Measurements from ENCODE around the gene DNAH17.

The DNAH17 gene

DNA sequence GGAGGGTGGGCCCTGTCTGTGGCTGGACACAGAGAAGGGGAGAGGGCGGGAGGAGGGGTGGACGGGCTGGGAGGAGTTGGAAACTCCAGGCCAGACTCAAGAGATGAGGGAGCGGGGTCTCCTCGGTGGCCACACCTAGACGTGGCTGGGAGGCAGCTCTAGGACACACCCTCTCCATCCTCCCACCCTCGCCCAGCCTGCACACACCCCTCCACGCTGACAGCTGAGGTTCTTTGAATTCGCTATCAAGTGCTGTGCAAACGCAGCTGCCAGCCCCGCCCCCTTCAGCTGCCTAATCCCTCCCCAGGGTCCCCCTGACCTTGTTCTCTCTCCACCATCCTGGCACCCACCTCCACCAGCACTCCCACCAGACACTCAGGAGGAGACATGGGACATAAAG lies 48.7 kb downstream of the DNAH17 start:
- H3K27ac Mint-ChIP-seq: peak overlapping the region in 1 of 3 experiments; percentile 61
- TF ChIP-seq, protein P1, sequence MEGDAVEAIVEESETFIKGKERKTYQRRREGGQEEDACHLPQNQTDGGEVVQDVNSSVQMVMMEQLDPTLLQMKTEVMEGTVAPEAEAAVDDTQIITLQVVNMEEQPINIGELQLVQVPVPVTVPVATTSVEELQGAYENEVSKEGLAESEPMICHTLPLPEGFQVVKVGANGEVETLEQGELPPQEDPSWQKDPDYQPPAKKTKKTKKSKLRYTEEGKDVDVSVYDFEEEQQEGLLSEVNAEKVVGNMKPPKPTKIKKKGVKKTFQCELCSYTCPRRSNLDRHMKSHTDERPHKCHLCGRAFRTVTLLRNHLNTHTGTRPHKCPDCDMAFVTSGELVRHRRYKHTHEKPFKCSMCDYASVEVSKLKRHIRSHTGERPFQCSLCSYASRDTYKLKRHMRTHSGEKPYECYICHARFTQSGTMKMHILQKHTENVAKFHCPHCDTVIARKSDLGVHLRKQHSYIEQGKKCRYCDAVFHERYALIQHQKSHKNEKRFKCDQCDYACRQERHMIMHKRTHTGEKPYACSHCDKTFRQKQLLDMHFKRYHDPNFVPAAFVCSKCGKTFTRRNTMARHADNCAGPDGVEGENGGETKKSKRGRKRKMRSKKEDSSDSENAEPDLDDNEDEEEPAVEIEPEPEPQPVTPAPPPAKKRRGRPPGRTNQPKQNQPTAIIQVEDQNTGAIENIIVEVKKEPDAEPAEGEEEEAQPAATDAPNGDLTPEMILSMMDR (IDR thresholded peaks at IDR 0.05; ENCODE audit: unreplicated experiment in 3 of 3): no peak
- no peaks in the 10 kb centered on the region for H3K27me3 Mint-ChIP-seq (ENCODE audit: low read depth)
- H3K9me3 Mint-ChIP-seq: no peaks in the 10 kb centered on the region
- no peaks in the 10 kb centered on the region for H3K36me3 Mint-ChIP-seq (ENCODE audit: low read depth)
- no peak overlapping the region for H3K4me3 Mint-ChIP-seq
- H3K4me1 Mint-ChIP-seq: peaks cover 5% of the 10 kb centered on the region

DNA sequence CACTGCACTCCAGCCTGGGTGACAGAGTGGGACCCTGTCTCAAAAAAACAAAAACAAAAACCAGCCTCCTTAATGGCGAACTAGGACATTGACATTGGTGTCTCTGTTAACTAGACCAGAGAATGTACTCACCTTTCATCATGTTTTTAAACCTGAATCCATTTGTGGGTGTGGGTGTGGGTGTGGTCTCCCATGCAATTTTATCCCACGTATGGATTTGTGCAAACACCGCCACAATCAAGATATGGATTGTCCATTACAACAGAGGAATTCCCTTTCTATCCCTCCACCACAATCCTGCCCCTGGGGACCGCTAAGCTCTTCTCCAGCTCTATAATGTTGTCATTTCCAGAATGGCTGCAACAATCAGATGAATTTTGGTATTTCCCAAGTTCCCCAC lies 49.9 kb downstream of the DNAH17 start:
- TF ChIP-seq, protein P1 (IDR thresholded peaks at IDR 0.05; ENCODE audit: unreplicated experiment in 3 of 3): no peak
- H3K4me1 Mint-ChIP-seq: peaks cover 5% of the 10 kb centered on the region
- H3K27me3 Mint-ChIP-seq (ENCODE audit: low read depth): no peaks in the 10 kb centered on the region
- no peak overlapping the region for H3K27ac Mint-ChIP-seq
- no peaks in the 10 kb centered on the region for H3K9me3 Mint-ChIP-seq
- H3K4me3 Mint-ChIP-seq: no peak overlapping the region
- no peaks in the 10 kb centered on the region for H3K36me3 Mint-ChIP-seq (ENCODE audit: low read depth)

DNA sequence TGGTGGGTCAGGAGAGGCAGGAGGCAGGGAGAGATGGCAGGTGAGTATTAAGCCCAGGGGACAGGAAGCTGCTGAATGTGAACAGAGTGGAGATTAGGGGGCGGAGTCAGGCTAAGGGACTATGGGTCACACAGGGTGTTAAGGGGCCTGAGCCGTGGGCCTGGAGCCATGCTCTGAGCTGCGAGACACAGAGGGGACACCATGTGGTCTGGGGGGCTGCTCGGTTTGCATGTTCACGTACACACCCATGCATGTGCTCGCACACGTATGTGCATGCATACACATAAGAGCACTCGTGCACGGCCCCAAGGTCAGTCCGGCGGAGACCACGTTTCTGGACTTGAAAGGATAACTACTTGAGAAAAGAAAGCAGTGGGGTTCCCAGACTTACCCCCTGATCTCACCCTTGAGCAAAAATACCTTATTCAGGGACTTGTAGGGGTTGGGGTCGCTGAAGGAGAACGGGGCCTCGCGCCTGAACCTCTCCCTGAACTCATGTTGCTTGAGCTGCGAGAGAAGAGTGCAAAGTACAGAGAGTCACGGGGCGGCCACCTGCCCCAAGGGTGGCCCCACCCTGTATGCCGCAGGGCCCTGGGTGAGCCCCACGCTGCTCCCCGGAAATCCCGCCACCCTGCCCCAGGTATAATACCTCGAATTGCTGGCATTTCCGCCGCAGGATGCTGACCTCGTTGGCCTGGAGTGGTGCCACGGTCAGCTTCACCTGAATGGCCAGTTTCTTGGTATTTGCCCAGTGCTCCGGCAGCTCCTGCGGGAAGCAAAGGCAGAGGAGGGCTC lies 50.8 kb downstream of the DNAH17 start:
- no peak overlapping the region for H3K4me3 Mint-ChIP-seq
- H3K9me3 Mint-ChIP-seq: no peaks in the 10 kb centered on the region
- H3K27me3 Mint-ChIP-seq (ENCODE audit: low read depth): peaks cover 6% of the 10 kb centered on the region
- no peaks in the 10 kb centered on the region for H3K36me3 Mint-ChIP-seq (ENCODE audit: low read depth)
- TF ChIP-seq, protein P1 (IDR thresholded peaks at IDR 0.05; ENCODE audit: unreplicated experiment in 3 of 3): no peak
- no peak overlapping the region for H3K27ac Mint-ChIP-seq
- H3K4me1 Mint-ChIP-seq: peaks cover 5% of the 10 kb centered on the region

DNA sequence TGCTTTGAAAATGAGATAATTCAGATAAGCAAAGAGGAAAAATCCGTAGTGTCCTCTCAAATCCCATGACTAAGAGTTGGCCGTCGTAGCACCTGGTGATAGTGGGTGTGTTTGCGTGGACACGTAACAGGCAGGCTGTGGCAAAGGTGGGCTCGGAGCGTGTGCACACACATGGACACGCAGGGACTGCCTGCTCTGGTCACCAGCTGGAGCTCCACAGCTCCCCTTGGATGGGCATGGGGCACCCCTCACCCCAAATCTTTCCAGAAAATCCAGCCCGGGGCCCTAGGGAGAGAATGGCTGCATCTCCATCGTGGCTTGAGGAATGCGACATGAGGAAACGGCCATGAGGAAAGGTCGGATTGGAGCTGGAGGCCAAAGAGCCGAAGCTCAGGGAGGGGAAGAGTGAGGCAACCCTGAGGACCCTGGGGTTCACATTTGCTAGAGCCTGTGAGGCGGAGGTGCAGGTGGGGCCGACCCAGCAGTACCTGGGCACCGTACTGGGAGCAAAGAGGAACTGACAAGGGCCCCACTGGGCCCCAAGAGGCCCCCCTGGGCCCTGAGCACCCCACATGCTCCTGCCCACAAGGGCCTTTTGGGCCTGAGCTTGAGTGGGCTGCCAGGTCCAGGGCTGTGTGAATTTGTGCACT lies 51.6 kb downstream of the DNAH17 start:
- TF ChIP-seq, protein P1 (IDR thresholded peaks at IDR 0.05; ENCODE audit: unreplicated experiment in 3 of 3): no peak
- H3K9me3 Mint-ChIP-seq: no peaks in the 10 kb centered on the region
- H3K27me3 Mint-ChIP-seq (ENCODE audit: low read depth): peaks cover 6% of the 10 kb centered on the region
- H3K27ac Mint-ChIP-seq: no peak overlapping the region
- H3K4me1 Mint-ChIP-seq: no peaks in the 10 kb centered on the region
- H3K36me3 Mint-ChIP-seq (ENCODE audit: low read depth): no peaks in the 10 kb centered on the region
- no peak overlapping the region for H3K4me3 Mint-ChIP-seq

DNA sequence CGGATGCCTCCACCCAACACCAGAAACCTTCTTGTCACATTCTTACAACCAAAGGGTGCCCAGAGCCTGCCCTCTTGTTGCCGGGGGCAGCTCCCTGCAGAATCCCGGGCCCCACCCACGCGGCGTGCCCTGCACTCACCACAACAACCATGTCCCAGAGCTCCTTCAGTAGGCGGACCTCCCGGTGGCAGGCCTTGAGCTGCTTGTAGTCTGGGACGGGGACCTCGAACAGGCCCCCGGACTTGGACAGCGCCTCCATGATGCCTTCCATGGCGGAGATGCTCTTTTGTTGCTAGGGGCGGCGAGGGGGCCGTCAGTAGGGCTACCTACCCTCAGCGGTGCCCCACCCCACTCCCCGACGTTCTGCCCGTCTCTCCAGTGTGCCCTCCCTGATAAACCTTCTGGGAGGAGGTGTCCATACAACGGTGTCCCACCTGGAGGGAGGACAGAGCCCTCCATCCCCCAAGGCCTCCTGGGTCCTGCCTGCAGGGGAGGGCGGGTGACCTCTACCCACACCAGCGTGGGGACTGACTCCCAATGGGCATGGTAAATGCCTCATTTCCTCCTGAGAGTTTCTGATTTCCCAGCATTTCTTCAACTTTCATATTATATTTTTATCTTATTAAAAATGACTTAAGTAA lies 52.2 kb downstream of the DNAH17 start:
- H3K4me1 Mint-ChIP-seq: no peaks in the 10 kb centered on the region
- H3K27ac Mint-ChIP-seq: no peak overlapping the region
- TF ChIP-seq, protein P1 (IDR thresholded peaks at IDR 0.05; ENCODE audit: unreplicated experiment in 3 of 3): no peak
- H3K27me3 Mint-ChIP-seq (ENCODE audit: low read depth): peaks cover 6% of the 10 kb centered on the region
- H3K4me3 Mint-ChIP-seq: no peak overlapping the region
- no peaks in the 10 kb centered on the region for H3K36me3 Mint-ChIP-seq (ENCODE audit: low read depth)
- no peaks in the 10 kb centered on the region for H3K9me3 Mint-ChIP-seq
